Measurements from ENCODE around the gene SPATA46.
A peak's percentile ranks its signal among the peaks of the same experiment; 100 is the strongest.

The SPATA46 gene

GRCh38 chr1:162342452-162342983 is 34.1 kb downstream of the SPATA46 start (continued):
- TF ChIP-seq ZNF280C (tag by site-specific recombination; IDR thresholded peaks at IDR 0.05) (no peak), ZNF292 (tag by site-specific recombination; IDR thresholded peaks at IDR 0.05; ENCODE audit: borderline replicate concordance, low read depth) (no peak), ZFP41 (tag by site-specific recombination; IDR thresholded peaks at IDR 0.05; ENCODE audit: borderline replicate concordance) (no peak), MZF1 (tag by site-specific recombination; IDR thresholded peaks at IDR 0.05; ENCODE audit: borderline replicate concordance) (no peak), ATF2 (tag by site-specific recombination; IDR thresholded peaks at IDR 0.05; ENCODE audit: low read depth) (peak; percentile 80), ZNF221 (tag by site-specific recombination; IDR thresholded peaks at IDR 0.05; ENCODE audit: borderline replicate concordance) (no peak), ZXDB (tag by site-specific recombination; IDR thresholded peaks at IDR 0.05) (no peak), BCL11B (tag by site-specific recombination; IDR thresholded peaks at IDR 0.05; ENCODE audit: low read depth) (no peak), ZNF521 (tag by site-specific recombination; IDR thresholded peaks at IDR 0.05) (no peak), OVOL3 (tag by site-specific recombination; IDR thresholded peaks at IDR 0.05) (no peak), OSR2 (tag by site-specific recombination; IDR thresholded peaks at IDR 0.05) (peak; percentile 58), ZNF548 (tag by site-specific recombination; IDR thresholded peaks at IDR 0.05) (no peak), FEZF1 (tag by site-specific recombination; IDR thresholded peaks at IDR 0.05) (no peak), IKZF3 (tag by site-specific recombination; IDR thresholded peaks at IDR 0.05) (no peak), ZNF600 (tag by site-specific recombination; IDR thresholded peaks at IDR 0.05) (no peak), ZNF777 (tag by site-specific recombination; IDR thresholded peaks at IDR 0.05; ENCODE audit: borderline replicate concordance) (no peak), ZNF48 (tag by site-specific recombination; IDR thresholded peaks at IDR 0.05) (no peak), ZNF138 (tag by site-specific recombination; IDR thresholded peaks at IDR 0.05; ENCODE audit: borderline replicate concordance) (no peak), ZFP3 (tag by site-specific recombination; IDR thresholded peaks at IDR 0.05; ENCODE audit: low read depth) (no peak), TCF7L2 (IDR thresholded peaks at IDR 0.05; ENCODE audit: borderline replicate concordance, low read depth, low read length) (no peak), GLIS1 (tag by site-specific recombination; IDR thresholded peaks at IDR 0.05) (no peak), ZNF449 (tag by site-specific recombination; IDR thresholded peaks at IDR 0.05) (no peak), ZNF560 (tag by site-specific recombination; IDR thresholded peaks at IDR 0.05; ENCODE audit: borderline replicate concordance) (no peak), ZNF2 (tag by site-specific recombination; IDR thresholded peaks at IDR 0.05) (no peak), ZNF146 (tag by site-specific recombination; IDR thresholded peaks at IDR 0.05) (no peak), ZBTB11 (tag by site-specific recombination; conservative IDR thresholded peaks at IDR 0.05; ENCODE audit: low read depth) (no peak), ZNF155 (tag by site-specific recombination; IDR thresholded peaks at IDR 0.05) (no peak), ZFHX2 (tag by site-specific recombination; conservative IDR thresholded peaks at IDR 0.05) (no peak), ZNF121 (tag by site-specific recombination; IDR thresholded peaks at IDR 0.05) (no peak), KLF16 (tag by site-specific recombination; IDR thresholded peaks at IDR 0.05) (peak; percentile 31; the same call in 1 of the 2 replicates), ZNF670 (tag by site-specific recombination; IDR thresholded peaks at IDR 0.05; ENCODE audit: low read depth) (no peak), ZNF274 (IDR thresholded peaks at IDR 0.05; ENCODE audit: low read length) (no peak), ZNF274 (tag by site-specific recombination; IDR thresholded peaks at IDR 0.05; ENCODE audit: borderline replicate concordance) (no peak)

Data from HEK293 (cell line).